BE2C (cell line): ENCODE data around the gene TMEM179.

Source experiments
- DNase-seq: peaks from one replicate; pipeline ENCODE4 v3.0.0-alpha.2; 2020
- H3K27me3 ChIP-seq: fragments of 250-450 bp; sonication (Bioruptor Pico); 2 replicates; pipeline ENCODE4 v1.5.1; 2020; ENCODE audit warnings: mild to moderate bottlenecking
- H3K36me3 ChIP-seq: fragments of 250-450 bp; sonication (Bioruptor Pico); 2 replicates; pipeline ENCODE4 v1.5.1; 2020; ENCODE audit warnings: mild to moderate bottlenecking
- H3K4me1 ChIP-seq: fragments of 250-450 bp; sonication (Bioruptor Pico); 2 replicates; pipeline ENCODE4 v1.5.1; 2020
- H3K4me3 ChIP-seq: 2 replicates; pipeline ENCODE4 v1.5.1; 2011; ENCODE audit warnings: low read depth, low read length
- H3K9me3 ChIP-seq: fragments of 250-450 bp; sonication (Bioruptor Pico); 2 replicates; pipeline ENCODE4 v1.5.1; 2020
- TF ChIP-seq, protein P1 (sequence below): IDR thresholded peaks from 2 replicates; pipeline ENCODE4 v1.5.1; 2012; ENCODE audit warnings: mild to moderate bottlenecking, low read depth, low read length

The TMEM179 gene

GRCh38 chr14:104550861-104551728, 53.5 kb downstream of the TMEM179 start:
- Histone ChIP-seq H3K4me1 (peaks cover 20% of the 10 kb centered on the region), H3K36me3 (no peaks in the 10 kb centered on the region), H3K4me3 (no peak overlapping the region), H3K27me3 (no peaks in the 10 kb centered on the region), H3K9me3 (no peaks in the 10 kb centered on the region)
- TF ChIP-seq, protein P1, sequence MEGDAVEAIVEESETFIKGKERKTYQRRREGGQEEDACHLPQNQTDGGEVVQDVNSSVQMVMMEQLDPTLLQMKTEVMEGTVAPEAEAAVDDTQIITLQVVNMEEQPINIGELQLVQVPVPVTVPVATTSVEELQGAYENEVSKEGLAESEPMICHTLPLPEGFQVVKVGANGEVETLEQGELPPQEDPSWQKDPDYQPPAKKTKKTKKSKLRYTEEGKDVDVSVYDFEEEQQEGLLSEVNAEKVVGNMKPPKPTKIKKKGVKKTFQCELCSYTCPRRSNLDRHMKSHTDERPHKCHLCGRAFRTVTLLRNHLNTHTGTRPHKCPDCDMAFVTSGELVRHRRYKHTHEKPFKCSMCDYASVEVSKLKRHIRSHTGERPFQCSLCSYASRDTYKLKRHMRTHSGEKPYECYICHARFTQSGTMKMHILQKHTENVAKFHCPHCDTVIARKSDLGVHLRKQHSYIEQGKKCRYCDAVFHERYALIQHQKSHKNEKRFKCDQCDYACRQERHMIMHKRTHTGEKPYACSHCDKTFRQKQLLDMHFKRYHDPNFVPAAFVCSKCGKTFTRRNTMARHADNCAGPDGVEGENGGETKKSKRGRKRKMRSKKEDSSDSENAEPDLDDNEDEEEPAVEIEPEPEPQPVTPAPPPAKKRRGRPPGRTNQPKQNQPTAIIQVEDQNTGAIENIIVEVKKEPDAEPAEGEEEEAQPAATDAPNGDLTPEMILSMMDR: peak; percentile 17; the same call in 1 of the 2 replicates
- DNase-seq: no peak

DNA sequence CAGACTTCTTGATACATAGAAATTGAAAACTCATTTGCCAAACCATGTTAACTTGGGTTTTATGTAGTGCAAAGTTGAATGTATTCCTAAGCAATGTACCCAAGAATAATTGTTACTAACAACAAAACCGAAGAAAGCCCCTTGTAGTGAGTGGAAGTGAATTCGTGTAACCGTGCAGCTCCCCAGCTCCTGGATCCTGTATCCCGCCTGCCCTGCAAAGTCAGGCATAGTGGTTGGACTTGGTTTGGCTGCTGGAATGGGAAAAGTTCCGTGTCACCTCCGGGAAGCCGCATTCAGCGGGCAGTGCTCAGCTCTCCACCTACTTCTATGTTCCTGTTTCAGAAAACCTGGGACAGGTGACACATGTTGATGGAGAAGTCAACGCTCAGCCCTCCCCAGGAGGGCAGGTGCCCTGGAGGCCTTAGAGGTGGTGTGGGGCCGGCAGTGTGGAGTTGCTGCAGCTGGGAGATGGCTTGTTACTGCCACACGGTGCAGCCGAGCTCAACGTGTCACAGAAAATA, 54.2 kb downstream of the TMEM179 start:
- Histone ChIP-seq H3K9me3 (no peaks in the 10 kb centered on the region), H3K27me3 (no peaks in the 10 kb centered on the region), H3K4me1 (peaks cover 19% of the 10 kb centered on the region), H3K4me3 (no peak overlapping the region), H3K36me3 (no peaks in the 10 kb centered on the region)
- TF ChIP-seq, protein P1: no peak
- no peak for DNase-seq

DNA sequence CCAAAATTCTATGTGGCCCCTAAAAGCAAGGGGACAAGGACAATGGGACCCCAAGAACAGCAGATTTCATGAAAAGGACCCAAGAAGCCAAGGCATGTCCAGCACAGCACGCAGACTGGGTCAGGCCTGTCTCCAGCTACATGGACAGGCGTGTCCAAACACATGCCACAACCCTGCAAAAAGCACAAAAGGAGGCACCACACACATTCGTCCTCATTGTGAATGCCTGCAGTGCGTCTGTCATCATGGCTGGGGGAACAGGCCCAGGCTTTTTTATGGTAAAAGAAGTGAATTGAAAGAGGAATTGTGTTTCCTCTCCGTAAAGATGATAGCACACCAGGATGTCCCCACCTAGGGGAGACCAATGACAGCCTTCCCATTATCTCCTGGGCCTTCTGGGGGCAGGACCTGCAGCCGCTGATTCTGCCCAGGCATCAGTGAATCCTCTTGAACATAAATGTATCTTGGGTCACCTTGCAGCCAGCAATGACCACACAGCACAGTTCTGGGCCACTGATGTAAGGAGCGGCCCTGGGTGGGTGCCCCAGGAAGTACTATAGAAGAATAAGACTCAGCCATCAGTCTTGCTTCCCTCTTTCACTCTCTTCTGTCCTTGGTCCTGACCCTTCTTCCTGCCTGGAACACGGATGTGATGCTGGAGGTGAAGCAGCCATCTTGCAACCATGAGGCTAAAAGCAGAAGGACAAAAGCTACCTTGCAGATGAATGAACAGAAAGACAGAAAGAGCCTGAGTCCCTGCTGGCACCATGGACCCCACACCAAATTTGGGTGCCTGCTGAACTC, 54.8 kb downstream of the TMEM179 start:
- H3K9me3 ChIP-seq: no peaks in the 10 kb centered on the region
- H3K27me3 ChIP-seq: no peaks in the 10 kb centered on the region
- H3K4me1 ChIP-seq: peaks cover 18% of the 10 kb centered on the region
- H3K36me3 ChIP-seq: no peaks in the 10 kb centered on the region
- no peak overlapping the region for H3K4me3 ChIP-seq
- TF ChIP-seq, protein P1: no peak
- no peak for DNase-seq

- Histone ChIP-seq H3K27me3 (no peaks in the 10 kb centered on the region), H3K9me3 (no peaks in the 10 kb centered on the region), H3K4me1 (peaks cover 15% of the 10 kb centered on the region), H3K4me3 (no peak overlapping the region), H3K36me3 (no peaks in the 10 kb centered on the region)
- DNase-seq: no peak
- TF ChIP-seq, protein P1: no peak
Measured at GRCh38 chr14:104548802-104549535, 55.6 kb downstream of the TMEM179 start.

DNA sequence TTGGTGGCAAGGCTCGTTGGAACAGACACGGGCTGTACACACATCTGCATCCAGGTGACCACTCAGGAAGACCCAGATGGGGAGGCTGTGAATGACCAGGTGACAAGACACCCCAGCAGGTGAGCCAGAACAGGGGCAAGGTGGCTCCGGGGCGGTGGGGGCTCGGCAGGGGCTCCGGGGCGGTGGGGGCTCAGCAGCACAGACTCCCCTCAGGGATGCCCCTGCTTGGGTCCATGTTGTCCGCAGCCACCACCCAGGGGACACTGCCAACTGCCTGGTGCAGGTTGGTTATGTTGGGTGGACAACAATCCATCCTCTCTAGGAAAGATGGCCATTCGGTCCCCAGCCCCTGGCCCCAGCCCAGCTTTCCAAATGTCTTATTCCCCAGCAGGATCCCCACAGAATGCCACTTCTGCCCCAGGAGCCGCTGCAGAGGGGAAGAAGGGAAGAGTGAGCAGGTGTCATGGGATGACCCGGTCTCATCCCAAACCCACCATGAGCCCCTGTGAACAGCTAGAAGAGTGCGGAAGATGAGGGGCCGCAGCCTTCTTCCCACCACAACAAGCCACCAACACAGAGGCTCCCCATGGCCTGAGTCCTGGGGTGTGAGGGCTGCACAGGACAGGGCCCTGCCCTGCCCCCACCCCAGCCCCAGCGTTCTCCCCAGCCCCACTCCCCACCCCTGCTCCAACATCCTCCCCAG, 56.4 kb downstream of the TMEM179 start:
- H3K4me1 ChIP-seq: peaks cover 15% of the 10 kb centered on the region
- DNase-seq: no peak

More for the DNA sequence above, 56.4 kb downstream of the TMEM179 start:
- Histone ChIP-seq H3K9me3 (no peaks in the 10 kb centered on the region), H3K27me3 (no peaks in the 10 kb centered on the region), H3K36me3 (no peaks in the 10 kb centered on the region), H3K4me3 (no peak overlapping the region)
- TF ChIP-seq, protein P1: no peak
